ENCODE data around the gene CCR8.
A peak's percentile ranks its signal among the peaks of the same experiment; 100 is the strongest.

The CCR8 gene, protein sequence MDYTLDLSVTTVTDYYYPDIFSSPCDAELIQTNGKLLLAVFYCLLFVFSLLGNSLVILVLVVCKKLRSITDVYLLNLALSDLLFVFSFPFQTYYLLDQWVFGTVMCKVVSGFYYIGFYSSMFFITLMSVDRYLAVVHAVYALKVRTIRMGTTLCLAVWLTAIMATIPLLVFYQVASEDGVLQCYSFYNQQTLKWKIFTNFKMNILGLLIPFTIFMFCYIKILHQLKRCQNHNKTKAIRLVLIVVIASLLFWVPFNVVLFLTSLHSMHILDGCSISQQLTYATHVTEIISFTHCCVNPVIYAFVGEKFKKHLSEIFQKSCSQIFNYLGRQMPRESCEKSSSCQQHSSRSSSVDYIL

GRCh38 chr3:39329493-39329892 is at the start of gene CCR8:
Gene CCR8, plus strand, starts transcription at chr3:39329709. Its CDS starts 2,623 bp downstream, at chr3:39332332.
- TF ChIP-seq, protein P1, sequence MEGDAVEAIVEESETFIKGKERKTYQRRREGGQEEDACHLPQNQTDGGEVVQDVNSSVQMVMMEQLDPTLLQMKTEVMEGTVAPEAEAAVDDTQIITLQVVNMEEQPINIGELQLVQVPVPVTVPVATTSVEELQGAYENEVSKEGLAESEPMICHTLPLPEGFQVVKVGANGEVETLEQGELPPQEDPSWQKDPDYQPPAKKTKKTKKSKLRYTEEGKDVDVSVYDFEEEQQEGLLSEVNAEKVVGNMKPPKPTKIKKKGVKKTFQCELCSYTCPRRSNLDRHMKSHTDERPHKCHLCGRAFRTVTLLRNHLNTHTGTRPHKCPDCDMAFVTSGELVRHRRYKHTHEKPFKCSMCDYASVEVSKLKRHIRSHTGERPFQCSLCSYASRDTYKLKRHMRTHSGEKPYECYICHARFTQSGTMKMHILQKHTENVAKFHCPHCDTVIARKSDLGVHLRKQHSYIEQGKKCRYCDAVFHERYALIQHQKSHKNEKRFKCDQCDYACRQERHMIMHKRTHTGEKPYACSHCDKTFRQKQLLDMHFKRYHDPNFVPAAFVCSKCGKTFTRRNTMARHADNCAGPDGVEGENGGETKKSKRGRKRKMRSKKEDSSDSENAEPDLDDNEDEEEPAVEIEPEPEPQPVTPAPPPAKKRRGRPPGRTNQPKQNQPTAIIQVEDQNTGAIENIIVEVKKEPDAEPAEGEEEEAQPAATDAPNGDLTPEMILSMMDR (IDR thresholded peaks at IDR 0.05; ENCODE audit: low read depth, low read length) = no peak
- no peak for DNase-seq (ENCODE audit: low read depth in 2 of 2)
- no peak within 1 kb of the TSS for H3K4me3 ChIP-seq (replicated peaks in 1 of 2; ENCODE audit: low read depth in 2 of 2, low read length in 2 of 2)

GRCh38 chr3:39279745-39280517 is 49.6 kb upstream of the CCR8 start, which contains the start of gene CX3CR1:
Gene CX3CR1, minus strand, starts transcription at chr3:39280036. Its CDS starts 13,527 bp downstream, at chr3:39266509.
- no peak within 1 kb of the TSS for H3K4me3 ChIP-seq (replicated peaks in 1 of 2; ENCODE audit: low read depth in 2 of 2, low read length in 2 of 2)
- DNase-seq (ENCODE audit: low read depth in 2 of 2) = no peak
- TF ChIP-seq, protein P1 (IDR thresholded peaks at IDR 0.05; ENCODE audit: low read depth, low read length) = no peak

GRCh38 chr3:39280571-39280970 is 48.9 kb upstream of the CCR8 start:
- TF ChIP-seq, protein P1 (IDR thresholded peaks at IDR 0.05; ENCODE audit: low read depth, low read length) = no peak
- DNase-seq (ENCODE audit: low read depth in 2 of 2) = no peak
- no peak overlapping the region for H3K4me3 ChIP-seq (replicated peaks in 1 of 2; ENCODE audit: low read depth in 2 of 2, low read length in 2 of 2)

DNA sequence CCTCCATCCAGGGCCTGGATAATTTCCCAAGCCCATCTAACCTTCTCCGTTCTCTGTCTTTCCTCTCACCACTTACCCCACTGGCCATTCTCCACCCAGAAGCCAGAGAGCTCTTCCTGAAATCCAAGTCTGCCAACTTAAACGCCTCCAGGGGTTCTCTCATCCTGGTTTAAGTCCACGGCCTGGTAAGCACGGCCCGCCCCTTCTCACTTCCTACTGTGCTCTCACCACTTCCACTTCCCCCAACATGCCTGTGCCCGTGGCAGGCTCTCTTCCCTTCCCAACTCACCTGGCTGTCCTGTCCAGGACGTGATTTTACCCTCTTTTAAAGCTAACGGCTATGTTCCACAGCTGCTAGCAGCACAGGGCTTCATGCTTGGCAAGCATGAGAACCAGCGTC is 48.0 kb upstream of the CCR8 start:
- DNase-seq (ENCODE audit: low read depth in 2 of 2) = no peak
- TF ChIP-seq, protein P1 (IDR thresholded peaks at IDR 0.05; ENCODE audit: low read depth, low read length) = no peak

DNA sequence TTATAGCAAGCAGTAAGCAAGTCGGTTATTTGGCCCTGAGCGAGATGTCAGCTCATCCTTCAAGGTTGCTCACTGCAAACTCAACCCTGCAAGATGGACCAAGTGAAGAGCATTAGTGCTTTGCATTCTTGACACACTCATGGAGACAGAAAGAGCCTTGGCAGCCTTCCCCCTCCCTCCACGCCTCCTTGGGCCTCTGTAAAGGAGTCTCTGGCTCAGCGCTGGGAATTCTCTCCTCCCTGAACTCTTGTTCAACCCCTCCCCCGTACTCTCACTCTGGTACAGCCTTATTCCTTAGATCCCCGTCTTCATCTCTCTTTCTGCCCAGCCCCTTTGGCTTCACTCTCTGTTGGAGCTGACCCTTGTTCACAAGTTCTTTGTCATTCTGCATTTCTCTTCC is 47.5 kb upstream of the CCR8 start:
- H3K4me3 ChIP-seq (replicated peaks in 1 of 2; ENCODE audit: low read depth in 2 of 2, low read length in 2 of 2) = no peak overlapping the region
- TF ChIP-seq, protein P1 (IDR thresholded peaks at IDR 0.05; ENCODE audit: low read depth, low read length) = no peak
- no peak for DNase-seq (ENCODE audit: low read depth in 2 of 2)

More for the DNA sequence above, 48.0 kb upstream of the CCR8 start:
- H3K4me3 ChIP-seq (replicated peaks in 1 of 2; ENCODE audit: low read depth in 2 of 2, low read length in 2 of 2) = no peak overlapping the region

- peak in 1 of 2 donors; percentile 7 for DNase-seq (ENCODE audit: low read depth in 2 of 2)
- TF ChIP-seq, protein P1 (IDR thresholded peaks at IDR 0.05; ENCODE audit: low read depth, low read length) = no peak
Measured at GRCh38 chr3:39284457-39284881, 45.0 kb upstream of the CCR8 start.

More at GRCh38 chr3:39284457-39284881, 45.0 kb upstream of the CCR8 start:
- no peak overlapping the region for H3K4me3 ChIP-seq (replicated peaks in 1 of 2; ENCODE audit: low read depth in 2 of 2, low read length in 2 of 2)
